ENCODE measurements around the gene ZNF512B. TPM values are rescaled to one million over a fixed set of nuclear protein-coding genes. Genes with fewer than 3 reads are reported as not detected.

Gene ZNF512B
- total and polyA plus RNA-seq, 2 experiments from 2014 or later = 6.1 to 28.8 TPM

- peaks cover 78% of the 10 kb centered on the region for H3K36me3 Mint-ChIP-seq (ENCODE audit: low read depth)
- H3K4me1 Mint-ChIP-seq = no peaks in the 10 kb centered on the region
Measured at GRCh38 chr20:64000906-64001305, 31.2 kb upstream of the ZNF512B start.

More at GRCh38 chr20:64000906-64001305, 31.2 kb upstream of the ZNF512B start:
- H3F3A ChIP-seq (replicated peaks; ENCODE audit: low read depth) = 0 out of 2 replicates have a peak, but pooled peaks cover 3% of the 10 kb centered on the region
- H4K20me1 ChIP-seq (replicated peaks; ENCODE audit: insufficient read depth) = peaks cover 15% of the 10 kb centered on the region
- no peak overlapping the region for H3K4me2 ChIP-seq
- H3K9me3 Mint-ChIP-seq = no peaks in the 10 kb centered on the region
- no peaks in the 10 kb centered on the region; the same call in 1 of the 2 replicates for H3K79me2 ChIP-seq (replicated peaks; ENCODE audit: insufficient read depth)
- no peak overlapping the region for H2AFZ ChIP-seq
- H3K27ac Mint-ChIP-seq = no peak overlapping the region
- no peaks in the 10 kb centered on the region for H3K4me1 ChIP-seq (ENCODE audit: insufficient read depth)
- H3K4me3 ChIP-seq = no peak overlapping the region
- DNase-seq (ENCODE audit: low spot score) (no peak), ATAC-seq (no peak)
- H3K4me3 Mint-ChIP-seq = no peak overlapping the region
- H3K27me3 Mint-ChIP-seq (ENCODE audit: insufficient read depth, low read depth, poor library complexity) = peaks cover 3% of the 10 kb centered on the region
- H3K36me3 ChIP-seq (ENCODE audit: insufficient read depth) = peaks cover 51% of the 10 kb centered on the region
- H3K27me3 ChIP-seq (ENCODE audit: insufficient read depth) = no peaks in the 10 kb centered on the region
- no peak overlapping the region for H3K27ac ChIP-seq (ENCODE audit: low read depth)
- no peaks in the 10 kb centered on the region for H3K9me2 ChIP-seq (ENCODE audit: insufficient read depth)
- TF ChIP-seq REST (IDR thresholded peaks at IDR 0.05; ENCODE audit: unreplicated experiment) (no peak), ZNF462 (CRISPR knock-in tag; IDR thresholded peaks at IDR 0.05) (no peak), CREB1 (CRISPR knock-in tag; IDR thresholded peaks at IDR 0.05; ENCODE audit: low read depth) (no peak), ZNF114 (CRISPR knock-in tag; IDR thresholded peaks at IDR 0.05) (no peak), EZH2 (IDR thresholded peaks at IDR 0.05; ENCODE audit: low read depth, unreplicated experiment) (no peak), ETS1 (IDR thresholded peaks at IDR 0.05) (no peak), CTCF (conservative IDR thresholded peaks at IDR 0.05; ENCODE audit: low read depth in 2 of 2) (no peak), EZH2phosphoT487 (IDR thresholded peaks at IDR 0.05; ENCODE audit: unreplicated experiment) (no peak), ZNF331 (CRISPR knock-in tag; IDR thresholded peaks at IDR 0.05; ENCODE audit: low read depth) (no peak), NANOG (IDR thresholded peaks at IDR 0.05; ENCODE audit: borderline replicate concordance) (no peak), JUNB (IDR thresholded peaks at IDR 0.05; ENCODE audit: unreplicated experiment) (no peak), POLR2AphosphoS5 (IDR thresholded peaks at IDR 0.05; ENCODE audit: low read depth) (no peak), STAT1 (IDR thresholded peaks at IDR 0.05; ENCODE audit: unreplicated experiment) (no peak)
